ENCODE results near the gene SPNS2. TPM values are rescaled to one million over a fixed set of nuclear protein-coding genes. Genes with fewer than 3 reads are reported as not detected.

The SPNS2 gene
- total RNA-seq, 1 experiment from 2014 or later: 1.6 TPM

GRCh38 chr17:4504188-4504587 lies 5.5 kb downstream of the SPNS2 start:
- POLR2A ChIA-PET: no interaction called here
- H3K9me2 ChIP-seq (ENCODE audit: insufficient read depth): no peaks in the 10 kb centered on the region
- RAD21 ChIA-PET (ENCODE audit: low non-redundant PET in 1 of 2, low total read pairs in 2 of 2, uncharacterized antibody in 2 of 2, unreplicated experiment in 2 of 2): no interaction called here
- CTCF ChIA-PET: no interaction called here
- no peaks in the 10 kb centered on the region for H3K27me3 ChIP-seq (ENCODE audit: insufficient read depth, low read length)
- H3K4me1 ChIP-seq (ENCODE audit: control insufficient read depth in 1 of 2, insufficient read depth in 2 of 2, low read length in 2 of 2): peaks cover 4 to 30% of the 10 kb centered on the region in 2 experiments; a peak in 3 of 4 replicates
- H3K9me3 ChIP-seq (ENCODE audit: control insufficient read depth in 1 of 2, insufficient read depth in 1 of 2, low read depth in 1 of 2, low read length in 2 of 2): no peaks in the 10 kb centered on the region
- DNase-seq (ENCODE audit: low read depth, low spot score): no peak
- H3K4me3 ChIP-seq (replicated peaks in 1 of 2; ENCODE audit: low read depth in 1 of 2, low read length in 2 of 2): no peak overlapping the region
- no TSS peak for BruUV-seq (replicated peaks)
- H3K27ac ChIP-seq (ENCODE audit: low read depth, low read length): no peak overlapping the region
- no peak for ATAC-seq
- no peak overlapping the region for H3K4me2 ChIP-seq (ENCODE audit: low read length)
- no peaks in the 10 kb centered on the region for H3K36me3 ChIP-seq (ENCODE audit: control insufficient read depth in 1 of 2, insufficient read depth in 2 of 2, low read length in 2 of 2)
- no peak overlapping the region for H3K9ac ChIP-seq (ENCODE audit: low read length)
- intact Hi-C loops (cut with micrococcal nuclease): no loop called here
- TF ChIP-seq REST (IDR thresholded peaks at IDR 0.05; ENCODE audit: low read depth) (no peak), POLR2AphosphoS5 (IDR thresholded peaks at IDR 0.05; ENCODE audit: low read depth, low read length) (no peak), CBX3 (IDR thresholded peaks at IDR 0.05; ENCODE audit: low read depth) (no peak), CEBPB (IDR thresholded peaks at IDR 0.05; ENCODE audit: low read depth) (no peak), EGR1 (IDR thresholded peaks at IDR 0.05; ENCODE audit: low read depth) (no peak), JUND (IDR thresholded peaks at IDR 0.05) (no peak), EZH2phosphoT487 (IDR thresholded peaks at IDR 0.05; ENCODE audit: borderline replicate concordance) (no peak), CTCF (IDR thresholded peaks at IDR 0.05 in 2 of 3, conservative IDR thresholded peaks at IDR 0.05 in 1 of 3; ENCODE audit: borderline replicate concordance in 1 of 3, insufficient read depth in 1 of 3, low read depth in 2 of 3, low read length in 2 of 3) (no peak), SRF (IDR thresholded peaks at IDR 0.05; ENCODE audit: low read depth) (no peak), ATF3 (IDR thresholded peaks at IDR 0.05) (no peak), FOSL1 (IDR thresholded peaks at IDR 0.05; ENCODE audit: low read depth) (no peak), POLR2A (IDR thresholded peaks at IDR 0.05; ENCODE audit: borderline replicate concordance, extremely low read depth, insufficient read depth, insufficient read length) (no peak), YY1 (IDR thresholded peaks at IDR 0.05; ENCODE audit: extremely low read depth, insufficient replicate concordance, low read depth, low read length) (no peak), TCF7L2 (IDR thresholded peaks at IDR 0.05; ENCODE audit: borderline replicate concordance, extremely low read depth, insufficient read depth, insufficient read length) (no peak), EZH2 (IDR thresholded peaks at IDR 0.05) (no peak), ELF1 (IDR thresholded peaks at IDR 0.05; ENCODE audit: borderline replicate concordance, low read depth) (no peak), MAX (IDR thresholded peaks at IDR 0.05) (no peak), ZNF274 (IDR thresholded peaks at IDR 0.05; ENCODE audit: low read depth, low read length) (no peak), RAD21 (IDR thresholded peaks at IDR 0.05; ENCODE audit: low read depth) (no peak), SP1 (IDR thresholded peaks at IDR 0.05; ENCODE audit: low read depth) (no peak)
- H4K20me1 ChIP-seq (ENCODE audit: insufficient read depth): no peaks in the 10 kb centered on the region
- no peak overlapping the region for H2AFZ ChIP-seq (ENCODE audit: low read depth, low read length, poor library complexity, severe bottlenecking)
- H3K79me2 ChIP-seq (ENCODE audit: insufficient read depth, low read length): no peaks in the 10 kb centered on the region

Measured in HCT116 (cell line).